GM20431 (cell line): ENCODE data around the gene FOXP4.

Source experiments
- in situ Hi-C: fragments of 300-500 bp; cut with MseI, MboI; formaldehyde crosslinking; loops from one replicate; pipeline ENCODE4 v1.15.0; 2020; ENCODE audit warnings: low sequenced_read_pairs; ENCODE audit not compliant: unreplicated experiment

FOXP4 gene

GRCh38 chr6:41618598-41618997, 72.4 kb downstream of the FOXP4 start:
- in situ Hi-C loops: loop anchor here (25.0 kb wide), 1 partner anchor 444 kb away; the partner anchor contains the start of gene TAF8

DNA sequence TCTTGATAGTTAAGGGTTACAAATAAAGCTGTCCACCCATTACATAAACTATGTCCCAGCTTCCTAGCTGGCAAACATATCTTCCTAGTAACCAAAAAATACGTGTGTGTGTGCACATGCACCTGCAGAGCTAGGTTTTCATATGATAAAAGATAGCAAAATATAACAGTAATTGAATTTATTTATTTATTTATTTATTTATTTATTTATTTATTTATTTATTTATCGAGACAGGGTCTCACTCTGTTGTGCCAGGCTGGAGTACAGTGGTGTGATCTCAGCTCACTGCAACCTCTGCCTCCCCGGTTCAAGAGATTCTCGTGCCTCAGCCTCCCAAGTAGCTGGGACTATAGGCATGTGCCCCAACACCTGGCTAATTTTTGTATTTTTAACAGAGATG, 73.0 kb downstream of the FOXP4 start:
- in situ Hi-C loops: loop anchor here (25.0 kb wide), 1 partner anchor 443 kb away; the partner anchor contains the start of gene TAF8

- in situ Hi-C loops: loop anchor here (25.0 kb wide), 1 partner anchor 441 kb away; the partner anchor contains the start of gene TAF8
Measured at GRCh38 chr6:41621367-41621766, 75.2 kb downstream of the FOXP4 start.

- in situ Hi-C loops: loop anchor here (25.0 kb wide), 1 partner anchor 440 kb away; the partner anchor contains the start of gene TAF8
Measured at GRCh38 chr6:41621802-41622201, 75.6 kb downstream of the FOXP4 start.

DNA sequence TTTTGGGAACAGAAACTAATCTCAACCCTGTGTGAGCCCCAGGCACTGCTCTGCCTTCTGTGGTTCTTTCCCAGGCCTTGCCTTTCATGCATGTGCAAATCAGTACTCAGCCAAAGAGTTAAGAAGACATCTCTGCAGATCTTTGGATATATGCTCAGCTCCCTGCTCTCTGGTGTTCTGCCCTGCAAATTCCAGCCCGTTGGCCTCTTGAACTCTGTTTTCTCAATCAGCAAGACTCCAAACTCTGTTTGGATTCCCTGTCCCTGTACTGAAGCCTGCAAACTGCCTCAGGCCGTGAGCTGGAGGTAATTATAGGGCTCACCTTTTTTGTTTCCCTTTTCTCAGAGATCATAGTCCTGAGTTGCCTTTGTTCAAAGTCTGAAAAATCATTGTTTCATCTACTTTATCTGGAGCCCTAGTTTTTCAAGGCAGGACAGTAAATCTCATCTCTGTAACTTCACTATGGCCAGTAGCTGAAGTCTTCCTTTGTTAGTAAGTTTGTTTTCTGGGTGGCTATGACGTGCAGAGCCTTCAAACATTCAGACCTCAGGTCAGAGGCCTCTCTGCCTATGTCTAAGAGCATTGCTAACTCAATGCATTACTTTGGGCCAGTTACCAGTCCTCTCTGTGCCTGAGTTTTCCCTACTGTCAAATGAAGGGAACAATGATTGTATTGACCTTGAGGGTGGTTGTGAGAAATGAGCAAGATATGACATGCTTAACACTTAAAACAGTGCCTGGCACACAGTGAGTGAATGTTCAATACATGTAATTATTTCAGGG, 76.2 kb downstream of the FOXP4 start:
- in situ Hi-C loops: loop anchor here (25.0 kb wide), 1 partner anchor 440 kb away; the partner anchor contains the start of gene TAF8

GRCh38 chr6:41623330-41623729, 77.1 kb downstream of the FOXP4 start:
- in situ Hi-C loops: loop anchor here (25.0 kb wide), 1 partner anchor 439 kb away; the partner anchor contains the start of gene TAF8

DNA sequence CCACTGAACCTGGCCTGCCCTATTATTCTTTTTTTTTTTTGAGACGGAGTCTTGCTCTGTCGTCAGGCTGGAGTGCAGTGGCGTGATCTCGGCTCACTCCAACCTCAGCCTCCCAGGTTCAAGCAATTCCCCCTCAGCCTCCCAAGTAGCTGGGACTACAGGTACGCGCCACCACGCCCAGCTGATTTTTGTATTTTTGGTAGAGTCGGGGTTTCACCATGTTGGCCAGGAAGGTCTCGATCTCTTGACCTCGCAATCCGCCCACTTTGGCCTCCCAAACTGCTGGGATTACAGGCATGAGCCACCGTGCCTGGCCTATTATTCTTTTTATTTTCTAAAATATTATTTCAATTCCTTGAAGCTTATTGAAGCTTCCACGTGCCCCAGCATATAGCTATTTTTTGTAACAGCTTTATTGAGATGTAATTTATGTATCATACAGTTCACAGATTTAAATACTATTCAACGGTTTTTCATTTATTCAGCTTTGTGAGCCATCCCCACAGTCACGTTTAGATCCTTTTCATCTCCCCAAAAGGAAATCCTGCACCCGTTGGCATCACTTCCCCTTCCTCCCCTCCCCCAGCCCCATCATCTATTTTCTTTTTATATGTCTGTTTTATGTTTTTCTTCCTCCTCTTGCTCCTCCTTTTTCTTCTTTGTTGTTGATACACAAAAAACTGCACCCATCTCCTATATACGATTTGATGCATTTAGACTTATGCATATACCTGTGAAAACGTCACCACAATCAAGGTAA, 78.6 kb downstream of the FOXP4 start:
- in situ Hi-C loops: loop anchor here (25.0 kb wide), 1 partner anchor 438 kb away; the partner anchor contains the start of gene TAF8

DNA sequence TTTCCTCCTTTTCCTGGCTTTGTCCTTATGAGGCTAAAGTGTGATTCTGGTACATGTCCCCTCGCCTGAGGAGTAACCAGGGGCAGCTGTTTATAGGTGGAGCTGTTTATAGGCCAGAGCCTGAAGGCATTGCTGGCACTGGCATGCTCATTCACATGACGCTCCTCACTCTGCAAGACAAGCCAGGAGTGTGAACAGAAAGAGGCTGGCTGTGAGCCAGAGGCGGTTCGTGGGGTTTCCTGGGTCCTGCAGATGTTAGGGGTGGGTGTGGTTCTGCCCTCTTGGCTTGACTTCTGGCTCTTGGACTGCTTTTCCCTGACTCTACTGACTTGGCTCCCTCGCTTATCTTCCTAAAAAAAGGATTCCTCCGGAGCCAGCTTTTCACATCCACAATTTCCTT, 79.3 kb downstream of the FOXP4 start:
- in situ Hi-C loops: no loop called here

DNA sequence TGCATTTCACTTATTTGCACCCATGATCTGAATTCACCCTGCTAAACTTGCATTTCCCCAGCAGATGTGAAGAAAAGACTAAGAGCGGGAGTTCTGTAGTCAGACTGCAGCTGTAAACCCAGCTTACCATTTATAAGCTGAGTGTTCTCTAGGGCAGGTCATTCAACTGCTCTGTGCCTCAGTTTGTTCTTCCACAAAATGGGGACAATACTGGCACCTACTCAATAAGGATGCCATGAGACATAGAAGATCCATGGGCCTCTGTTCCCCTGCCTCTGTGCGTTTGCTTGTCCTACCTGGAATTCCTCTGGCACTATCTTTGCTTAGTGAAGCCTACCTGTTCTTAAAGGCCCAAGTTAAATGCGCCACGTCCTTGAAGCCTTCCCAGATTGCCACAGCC, 79.8 kb downstream of the FOXP4 start:
- in situ Hi-C loops: no loop called here

DNA sequence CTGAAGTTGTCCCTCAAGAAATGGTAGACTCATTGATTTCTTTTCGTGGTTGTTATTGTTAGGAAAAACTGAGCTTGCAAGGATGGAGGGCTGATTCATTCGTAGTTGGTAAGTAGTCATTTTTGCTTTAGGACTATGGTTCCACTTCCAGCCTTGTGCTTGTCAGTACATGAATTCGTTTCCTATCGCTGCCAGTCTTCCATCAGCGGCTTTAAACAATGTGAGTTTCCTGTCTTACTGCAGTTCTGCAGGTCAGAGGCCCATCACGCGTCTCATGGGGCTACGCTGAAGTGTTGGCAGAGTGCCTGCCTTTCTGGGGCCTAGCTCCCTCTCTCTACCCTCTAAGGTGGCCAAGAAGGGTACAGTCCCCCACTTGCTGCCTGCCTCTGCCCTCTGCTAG, 80.7 kb downstream of the FOXP4 start:
- in situ Hi-C loops: no loop called here

GRCh38 chr6:41629128-41629527, 82.9 kb downstream of the FOXP4 start:
- in situ Hi-C loops: no loop called here

- in situ Hi-C loops: no loop called here
Measured at GRCh38 chr6:41630069-41630468, 83.9 kb downstream of the FOXP4 start.

DNA sequence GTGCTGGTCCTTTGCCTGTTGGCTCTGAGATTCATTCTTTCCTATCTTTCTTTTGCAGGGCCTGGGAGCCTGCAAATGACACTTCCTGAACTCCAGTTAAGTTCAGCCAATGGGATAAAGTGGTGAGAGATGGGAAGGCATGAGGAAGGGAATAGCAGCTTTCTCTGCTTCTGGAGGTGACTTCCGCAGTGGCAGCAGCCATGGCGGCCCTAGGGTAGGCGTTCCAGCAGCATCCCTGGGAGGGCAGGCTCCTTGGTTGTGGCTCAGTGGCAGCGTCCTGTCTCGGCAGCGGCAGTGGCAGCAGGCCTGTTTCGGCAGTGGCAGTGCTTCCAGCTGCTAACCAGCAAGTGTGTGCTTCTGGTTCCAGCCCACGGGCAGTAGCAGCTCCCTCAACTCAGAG, 84.8 kb downstream of the FOXP4 start:
- in situ Hi-C loops: no loop called here

GRCh38 chr6:41633056-41633634, 87.0 kb downstream of the FOXP4 start:
- in situ Hi-C loops: no loop called here

GRCh38 chr6:41634657-41635056, 88.5 kb downstream of the FOXP4 start:
- in situ Hi-C loops: no loop called here

DNA sequence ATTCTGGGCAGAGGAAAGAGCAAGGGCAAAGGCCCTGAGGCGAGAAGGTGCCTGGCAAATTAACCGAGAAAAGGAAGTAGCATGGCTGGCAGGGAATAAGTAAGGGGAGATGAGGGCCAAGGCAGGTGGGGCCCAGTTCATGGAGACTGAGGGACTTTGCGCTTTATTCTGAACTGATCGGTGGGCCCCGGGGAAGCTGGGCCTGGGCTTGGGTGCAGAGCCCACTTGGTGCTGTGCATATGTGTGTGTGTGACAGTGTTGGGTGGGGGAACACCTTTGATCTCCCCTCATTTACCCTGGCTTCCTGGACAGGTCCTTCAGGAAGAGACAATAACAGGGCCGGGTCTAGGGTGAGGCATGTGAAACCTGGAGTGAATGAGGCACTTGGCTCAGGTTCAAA, 89.2 kb downstream of the FOXP4 start:
- in situ Hi-C loops: no loop called here

DNA sequence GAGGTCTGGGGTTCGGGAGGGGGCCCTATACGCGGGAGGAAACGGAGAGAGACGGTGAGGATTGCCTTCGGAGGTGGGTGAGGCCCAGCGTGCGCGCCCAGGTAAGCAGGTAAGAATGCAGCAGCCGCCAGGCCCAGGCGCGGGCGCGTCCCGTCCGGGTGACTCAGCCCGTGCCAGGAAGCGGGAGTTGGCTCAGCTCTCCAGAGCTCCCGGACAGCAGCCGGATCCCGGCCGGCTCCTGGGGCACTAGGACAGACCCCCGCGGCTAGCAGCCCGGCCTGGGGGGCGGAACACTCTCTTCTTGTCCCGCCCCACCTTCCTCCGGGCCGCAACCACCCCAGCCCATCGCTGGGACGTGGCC, 90.6 kb downstream of the FOXP4 start:
- in situ Hi-C loops: no loop called here

DNA sequence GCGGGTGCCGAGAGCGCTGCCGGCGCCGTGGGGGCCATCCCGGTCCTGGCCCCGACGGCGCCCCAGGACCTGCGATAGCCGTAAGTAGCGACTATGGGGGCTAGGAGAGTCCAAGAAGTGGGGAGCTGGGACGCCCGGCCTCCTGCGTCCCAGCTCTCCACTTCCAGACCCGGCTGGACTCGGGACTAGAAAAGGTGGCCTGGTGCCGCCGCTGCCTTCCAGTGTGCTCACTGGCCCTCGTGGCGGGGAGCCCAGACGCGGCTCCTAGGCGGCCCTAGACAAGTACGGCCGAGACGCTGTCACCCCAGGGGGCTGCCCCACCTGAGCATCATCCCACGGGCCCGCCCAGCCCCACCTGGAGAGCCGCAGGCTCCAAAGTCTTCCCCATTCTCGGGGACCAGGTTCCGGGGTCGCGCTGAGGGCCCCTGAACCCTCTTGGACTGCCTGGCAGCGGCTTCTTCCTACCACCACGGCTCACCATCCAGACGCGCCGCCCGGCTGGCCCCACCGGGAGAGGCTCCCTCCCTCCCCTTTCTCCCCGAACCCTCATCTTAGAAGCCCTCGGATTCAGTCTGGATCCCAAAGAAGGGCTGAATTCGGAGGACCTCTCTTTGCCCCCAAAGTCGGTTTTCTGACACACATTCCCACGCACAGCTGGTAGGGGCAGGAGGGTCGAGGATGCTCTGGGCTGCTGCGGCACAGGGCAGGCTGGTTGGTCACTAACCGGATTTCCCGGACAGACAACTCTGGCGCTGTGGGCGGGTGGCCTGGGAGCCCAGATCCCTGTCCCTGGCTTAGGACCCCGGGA, 91.2 kb downstream of the FOXP4 start:
- in situ Hi-C loops: no loop called here

- in situ Hi-C loops: no loop called here
Measured at GRCh38 chr6:41638002-41638934, 92.1 kb downstream of the FOXP4 start, which contains the start of gene MDFI. TSS of gene MDFI (plus strand) at chr6:41638468. CDS start at chr6:41638750, 282 bp downstream.
